Activated CD8-positive, alpha-beta memory T cell treated with anti-CD3 and anti-CD28 coated beads, Interleukin-2, amount 10 ng/mL, durations not matched to agents 7 days and 5 days (primary cell): ENCODE data around the gene MIPOL1. TPM values are rescaled to one million over a fixed set of nuclear protein-coding genes. Genes with fewer than 3 reads are reported as not detected.

Source experiments
- ATAC-seq: fragments of 150-1000 bp; cut with Tn5 transposase; one replicate; pipeline ENCODE4 v1.10.0; 2021; ENCODE audit warnings: moderate library complexity
- CTCF ChIA-PET: fragments of 350-600 bp; sonication (Branson Sonifier 250); formaldehyde crosslinking; loops from one replicate; lab custom pipeline; 2021; ENCODE audit warnings: antibody characterized with exemption; lab: Charles Lee
- DNase-seq: peaks from one replicate; pipeline ENCODE4 v3.0.0-alpha.2; 2020
- H3K27ac Mint-ChIP-seq: one replicate; pipeline ENCODE4 v1.8.0; 2021; ENCODE audit warnings: mild to moderate bottlenecking, mixed read lengths
- H3K27me3 Mint-ChIP-seq: one replicate; pipeline ENCODE4 v1.8.0; 2021; ENCODE audit warnings: mixed read lengths
- H3K36me3 Mint-ChIP-seq: one replicate; pipeline ENCODE4 v1.8.0; 2021; ENCODE audit warnings: mild to moderate bottlenecking, mixed read lengths
- H3K4me1 Mint-ChIP-seq: one replicate; pipeline ENCODE4 v1.8.0; 2021; ENCODE audit warnings: mixed read lengths
- H3K4me3 Mint-ChIP-seq: one replicate; pipeline ENCODE4 v1.8.0; 2021; ENCODE audit warnings: mild to moderate bottlenecking, moderate library complexity, mixed read lengths
- H3K9me3 Mint-ChIP-seq: one replicate; pipeline ENCODE4 v1.8.0; 2022; ENCODE audit warnings: low read depth, mixed read lengths
- total RNA-seq, 2 experiments: library from RNA; stranded (reverse); gene quantifications; one replicate each; pipeline ENCODE4 v1.2.3, GENCODE V29; 2021

Gene MIPOL1
- total RNA-seq, 2 experiments from 2014 or later, result not detected

- Mint-ChIP-seq H3K4me3 (no peak overlapping the region), H3K27ac (no peak overlapping the region), H3K27me3 (peaks cover 49% of the 10 kb centered on the region), H3K4me1 (no peaks in the 10 kb centered on the region), H3K9me3 (no peaks in the 10 kb centered on the region), H3K36me3 (no peaks in the 10 kb centered on the region)
- CTCF ChIA-PET, result no interaction called here
- ATAC-seq (no peak), DNase-seq (no peak)
Measured at GRCh38 chr14:37584211-37585100, 386.7 kb downstream of the MIPOL1 start.

- Mint-ChIP-seq H3K27ac (no peak overlapping the region), H3K4me1 (no peaks in the 10 kb centered on the region), H3K4me3 (no peak overlapping the region), H3K36me3 (no peaks in the 10 kb centered on the region), H3K9me3 (no peaks in the 10 kb centered on the region), H3K27me3 (peaks cover 53% of the 10 kb centered on the region)
- CTCF ChIA-PET, result no interaction called here
- no peak for ATAC-seq
- DNase-seq, result no peak
Measured at GRCh38 chr14:37585101-37585511, 387.4 kb downstream of the MIPOL1 start.

- Mint-ChIP-seq H3K27ac (no peak overlapping the region), H3K27me3 (peaks cover 64% of the 10 kb centered on the region), H3K36me3 (no peaks in the 10 kb centered on the region), H3K4me1 (no peaks in the 10 kb centered on the region), H3K4me3 (no peak overlapping the region), H3K9me3 (no peaks in the 10 kb centered on the region)
- DNase-seq (no peak), ATAC-seq (no peak)
- CTCF ChIA-PET, result no interaction called here
Measured at GRCh38 chr14:37585971-37586796, 388.4 kb downstream of the MIPOL1 start.

GRCh38 chr14:37586797-37587130 is 389.0 kb downstream of the MIPOL1 start:
- DNase-seq (no peak), ATAC-seq (no peak)
- Mint-ChIP-seq H3K4me3 (no peak overlapping the region), H3K27ac (no peak overlapping the region), H3K27me3 (peaks cover 67% of the 10 kb centered on the region), H3K36me3 (no peaks in the 10 kb centered on the region), H3K9me3 (no peaks in the 10 kb centered on the region), H3K4me1 (peaks cover 1% of the 10 kb centered on the region)
- CTCF ChIA-PET, result no interaction called here

GRCh38 chr14:37587131-37587803 is 389.5 kb downstream of the MIPOL1 start:
- Mint-ChIP-seq H3K4me3 (no peak overlapping the region), H3K36me3 (no peaks in the 10 kb centered on the region), H3K27me3 (peaks cover 71% of the 10 kb centered on the region), H3K4me1 (peaks cover 1% of the 10 kb centered on the region), H3K9me3 (no peaks in the 10 kb centered on the region), H3K27ac (no peak overlapping the region)
- DNase-seq (no peak), ATAC-seq (no peak)
- CTCF ChIA-PET, result interaction anchor here (0.8 kb wide), 1 partner anchor 10 kb away, joined by 3 read pairs; no protein-coding TSS in a partner anchor

- Mint-ChIP-seq H3K27me3 (peaks cover 73% of the 10 kb centered on the region), H3K4me1 (peaks cover 1% of the 10 kb centered on the region)
- CTCF ChIA-PET, result interaction anchor here (0.8 kb wide), 1 partner anchor 11 kb away, joined by 3 read pairs; no protein-coding TSS in a partner anchor
Measured at GRCh38 chr14:37587881-37588666, 390.3 kb downstream of the MIPOL1 start.

GRCh38 chr14:37588667-37588955 is 390.9 kb downstream of the MIPOL1 start:
- ATAC-seq (no peak), DNase-seq (no peak)
- peaks cover 1% of the 10 kb centered on the region for H3K4me1 Mint-ChIP-seq
- CTCF ChIA-PET, result no interaction called here
- peaks cover 2% of the 10 kb centered on the region for H3K36me3 Mint-ChIP-seq
- H3K27ac Mint-ChIP-seq, result no peak overlapping the region
- H3K9me3 Mint-ChIP-seq, result peaks cover 2% of the 10 kb centered on the region
- peaks cover 76% of the 10 kb centered on the region for H3K27me3 Mint-ChIP-seq
- no peak overlapping the region for H3K4me3 Mint-ChIP-seq

More at GRCh38 chr14:37587881-37588666, 390.3 kb downstream of the MIPOL1 start:
- Mint-ChIP-seq H3K4me3 (no peak overlapping the region), H3K27ac (no peak overlapping the region), H3K9me3 (peaks cover 2% of the 10 kb centered on the region), H3K36me3 (peaks cover 2% of the 10 kb centered on the region)
- DNase-seq (no peak), ATAC-seq (no peak)

GRCh38 chr14:37588956-37589714 is 391.4 kb downstream of the MIPOL1 start:
- H3K4me3 Mint-ChIP-seq, result no peak overlapping the region
- peaks cover 81% of the 10 kb centered on the region for H3K27me3 Mint-ChIP-seq
- H3K27ac Mint-ChIP-seq, result no peak overlapping the region

GRCh38 chr14:37589715-37590427 is 392.1 kb downstream of the MIPOL1 start:
- no peak overlapping the region for H3K4me3 Mint-ChIP-seq
- peaks cover 5% of the 10 kb centered on the region for H3K36me3 Mint-ChIP-seq
- DNase-seq, result no peak
- no peak overlapping the region for H3K27ac Mint-ChIP-seq
- CTCF ChIA-PET, result no interaction called here
- no peak for ATAC-seq
- peaks cover 85% of the 10 kb centered on the region for H3K27me3 Mint-ChIP-seq
- H3K4me1 Mint-ChIP-seq, result peaks cover 6% of the 10 kb centered on the region
- peaks cover 2% of the 10 kb centered on the region for H3K9me3 Mint-ChIP-seq

More at GRCh38 chr14:37588956-37589714, 391.4 kb downstream of the MIPOL1 start:
- peaks cover 2% of the 10 kb centered on the region for H3K9me3 Mint-ChIP-seq
- H3K4me1 Mint-ChIP-seq, result peaks cover 3% of the 10 kb centered on the region
- peaks cover 3% of the 10 kb centered on the region for H3K36me3 Mint-ChIP-seq
- CTCF ChIA-PET, result no interaction called here
- no peak for DNase-seq
- ATAC-seq, result no peak

GRCh38 chr14:37590428-37591139 is 392.8 kb downstream of the MIPOL1 start:
- CTCF ChIA-PET, result no interaction called here
- no peak for ATAC-seq
- Mint-ChIP-seq H3K36me3 (peaks cover 5% of the 10 kb centered on the region), H3K27ac (peak overlapping the region; percentile 46), H3K9me3 (peaks cover 2% of the 10 kb centered on the region), H3K4me1 (peaks cover 6% of the 10 kb centered on the region), H3K4me3 (no peak overlapping the region), H3K27me3 (peaks cover 81% of the 10 kb centered on the region)
- no peak for DNase-seq

GRCh38 chr14:37591311-37591940 is 393.7 kb downstream of the MIPOL1 start:
- H3K27ac Mint-ChIP-seq, result peak overlapping the region; percentile 74
- CTCF ChIA-PET, result no interaction called here
- no peak for DNase-seq

More at GRCh38 chr14:37591311-37591940, 393.7 kb downstream of the MIPOL1 start:
- no peak for ATAC-seq
- Mint-ChIP-seq H3K4me1 (peaks cover 8% of the 10 kb centered on the region), H3K36me3 (peaks cover 6% of the 10 kb centered on the region), H3K9me3 (peaks cover 2% of the 10 kb centered on the region), H3K4me3 (no peak overlapping the region), H3K27me3 (peaks cover 81% of the 10 kb centered on the region)
